HG03066 (cell line): ENCODE data around the gene TIMELESS.
"Not testable (repeated sequence)": the region's sequence is repeated elsewhere in the genome, so short reads cannot be mapped to it uniquely, and the experiment has no call there.

ENCODE experiments used
- ATAC-seq: cut with Tn5 transposase; IDR thresholded peaks from one replicate; pipeline ENCODE4 v1.9.1; 2021; ENCODE audit warnings: low read depth; ENCODE audit not compliant: unreplicated experiment

TIMELESS gene

GRCh38 chr12:56411781-56412639 lies 37.2 kb downstream of the TIMELESS start:
- ATAC-seq = no peak

GRCh38 chr12:56410768-56411167 lies 38.5 kb downstream of the TIMELESS start:
- no peak for ATAC-seq

GRCh38 chr12:56408799-56409417 lies 40.3 kb downstream of the TIMELESS start:
- no peak for ATAC-seq

GRCh38 chr12:56404227-56404626 lies 45.0 kb downstream of the TIMELESS start:
- not testable (repeated sequence) for ATAC-seq

GRCh38 chr12:56401612-56402011 lies 47.6 kb downstream of the TIMELESS start:
- ATAC-seq = not testable (repeated sequence)

- not testable (repeated sequence) for ATAC-seq
Measured at GRCh38 chr12:56401125-56401524, 48.1 kb downstream of the TIMELESS start.

GRCh38 chr12:56399466-56399865 lies 49.8 kb downstream of the TIMELESS start:
- not testable (repeated sequence) for ATAC-seq

GRCh38 chr12:56398324-56398723 lies 50.9 kb downstream of the TIMELESS start:
- ATAC-seq = no peak

GRCh38 chr12:56392331-56392730 lies 56.9 kb downstream of the TIMELESS start:
- ATAC-seq = no peak

GRCh38 chr12:56391721-56392120 lies 57.5 kb downstream of the TIMELESS start:
- ATAC-seq = no peak

- ATAC-seq = no peak
Measured at GRCh38 chr12:56389412-56389811, 59.8 kb downstream of the TIMELESS start.

- ATAC-seq = no peak
Measured at GRCh38 chr12:56387152-56387736, 62.0 kb downstream of the TIMELESS start.

- no peak for ATAC-seq
Measured at GRCh38 chr12:56385873-56386272, 63.4 kb downstream of the TIMELESS start.

- no peak for ATAC-seq
Measured at GRCh38 chr12:56382611-56383010, 66.6 kb downstream of the TIMELESS start.

GRCh38 chr12:56377989-56378316 lies 71.3 kb downstream of the TIMELESS start:
- no peak for ATAC-seq

- no peak for ATAC-seq
Measured at GRCh38 chr12:56377310-56377988, 71.8 kb downstream of the TIMELESS start.

- ATAC-seq = peak; percentile 76
Measured at GRCh38 chr12:56375598-56376434, 73.4 kb downstream of the TIMELESS start.

GRCh38 chr12:56374726-56375597 lies 74.3 kb downstream of the TIMELESS start:
- ATAC-seq = peak; percentile 28

- no peak for ATAC-seq
Measured at GRCh38 chr12:56373515-56373914, 75.7 kb downstream of the TIMELESS start.
